Liver (tissue), 9 donors: ENCODE results near the gene TULP3. TPM values are rescaled to one million over a fixed set of nuclear protein-coding genes. Genes with fewer than 3 reads are reported as not detected.

Experiments
- DNase-seq: peaks from one replicate; pipeline ENCODE4 v3.0.0-alpha.2; 2017; ENCODE audit warnings: low spot score
- H3K27ac ChIP-seq, 2 donors: one replicate each; pipeline ENCODE4 v1.7.0; 2013; ENCODE audit warnings: inconsistent platforms in 2 of 2, low read length in 2 of 2, control low read depth in 1 of 2, low read depth in 1 of 2, mild to moderate bottlenecking in 1 of 2
- H3K27me3 ChIP-seq, 4 donors: one replicate each; pipeline versions ENCODE4 v1.6.1 to v1.7.0; 2013; ENCODE audit warnings: low read length in 3 of 4, inconsistent platforms in 1 of 4, mild to moderate bottlenecking in 1 of 4, moderate library complexity in 1 of 4; ENCODE audit not compliant: control insufficient read depth in 4 of 4, insufficient read depth in 4 of 4
- H3K36me3 ChIP-seq, 4 donors: one replicate each; pipeline versions ENCODE4 v1.6.1 to v1.7.0; 2013; ENCODE audit warnings: low read length in 3 of 4, mild to moderate bottlenecking in 3 of 4, low read depth in 1 of 4, moderate library complexity in 1 of 4; ENCODE audit not compliant: control insufficient read depth in 4 of 4, insufficient read depth in 3 of 4
- H3K4me1 ChIP-seq, 4 donors: one replicate each; pipeline versions ENCODE4 v1.6.1 to v1.7.0; 2013; ENCODE audit warnings: low read length in 3 of 4, mild to moderate bottlenecking in 3 of 4, moderate library complexity in 1 of 4; ENCODE audit not compliant: control insufficient read depth in 4 of 4, insufficient read depth in 4 of 4
- H3K4me3 ChIP-seq, 3 donors: one replicate each; pipeline versions ENCODE4 v1.6.1 to v1.7.0; 2013; ENCODE audit warnings: low read length in 3 of 3, control low read depth in 1 of 3, low read depth in 1 of 3, mild to moderate bottlenecking in 1 of 3
- H3K9ac ChIP-seq, 2 donors: one replicate each; pipeline ENCODE4 v1.7.0; 2013; ENCODE audit warnings: low read length in 2 of 2, mild to moderate bottlenecking in 2 of 2, moderate library complexity in 2 of 2, control low read depth in 1 of 2, low read depth in 1 of 2
- H3K9me3 ChIP-seq, 4 donors: one replicate each; pipeline versions ENCODE4 v1.6.1 to v1.7.0; 2013; ENCODE audit warnings: low read length in 3 of 4; ENCODE audit not compliant: control insufficient read depth in 4 of 4
- EGR1 ChIP-seq, 2 donors: IDR thresholded peaks; 2 replicates each; pipeline ENCODE4 v1.6.1; 2016 to 2018; ENCODE audit warnings: antibody characterized with exemption in 2 of 2, low read depth in 2 of 2
- FOXA1 ChIP-seq: IDR thresholded peaks from 2 replicates; pipeline ENCODE4 v1.6.1; 2016; ENCODE audit warnings: antibody characterized with exemption
- FOXA2 ChIP-seq: IDR thresholded peaks from 2 replicates; pipeline ENCODE4 v1.6.1; 2016; ENCODE audit warnings: antibody characterized with exemption
- GABPA ChIP-seq, 2 donors: IDR thresholded peaks in 1 of 2; conservative IDR thresholded peaks in 1 of 2; 2 replicates each; pipeline ENCODE4 v1.6.1; 2016; ENCODE audit warnings: antibody characterized with exemption in 2 of 2, mild to moderate bottlenecking in 1 of 2, moderate library complexity in 1 of 2
- HNF4A ChIP-seq, 2 donors: conservative IDR thresholded peaks; 2 replicates each; pipeline ENCODE4 v1.6.1; 2016; ENCODE audit warnings: antibody characterized with exemption in 2 of 2, mild to moderate bottlenecking in 2 of 2
- HNF4G ChIP-seq: IDR thresholded peaks from 2 replicates; pipeline ENCODE4 v1.6.1; 2016; ENCODE audit warnings: antibody characterized with exemption
- JUND ChIP-seq, 2 donors: IDR thresholded peaks; 2 replicates each; pipeline ENCODE4 v1.6.1; 2016; ENCODE audit warnings: antibody characterized with exemption in 2 of 2
- NR2F2 ChIP-seq: IDR thresholded peaks from 2 replicates; pipeline ENCODE4 v1.6.1; 2016; ENCODE audit warnings: antibody characterized with exemption
- RAD21 ChIP-seq, 2 donors: IDR thresholded peaks; 2 replicates each; pipeline ENCODE4 v1.6.1; 2016; ENCODE audit warnings: antibody characterized with exemption in 2 of 2, mild to moderate bottlenecking in 2 of 2
- RXRA ChIP-seq, 2 donors: IDR thresholded peaks; 2 replicates each; pipeline ENCODE4 v1.6.1; 2017 to 2018; ENCODE audit warnings: antibody characterized with exemption in 2 of 2, mild to moderate bottlenecking in 1 of 2
- SP1 ChIP-seq: IDR thresholded peaks from 2 replicates; pipeline ENCODE4 v1.6.1; 2018; ENCODE audit warnings: antibody characterized with exemption, mild to moderate bottlenecking
- YY1 ChIP-seq: IDR thresholded peaks from 2 replicates; pipeline ENCODE4 v1.6.1; 2016; ENCODE audit warnings: antibody characterized with exemption, mild to moderate bottlenecking
- WGBS: extraction: QIAGEN DNeasy Blood & Tissue Kit; methylation state at CpG from one replicate; pipeline ENCODE4 v1.1.7; 2013; 5-methylcytosine and 5-hydroxymethylcytosine counted together
- polyA plus RNA-seq, 2 donors: library from polyadenylated mRNA; stranded (reverse) in 1 of 2; unstranded in 1 of 2; fragments of 200-250 nt in 1 of 2; fragments of >200 nt in 1 of 2; fragmentation: Nextera tagmentation in 1 of 2; extraction: Ambion mirVana in 1 of 2; gene quantifications; one replicate each; pipeline versions ENCODE4 v1.2.1 to v1.2.3, GENCODE V29; 2013 to 2015
- total RNA-seq, 2 donors: library from RNA; depleted of rRNA; stranded (reverse); fragments of >200 nt; gene quantifications; one replicate each; pipeline ENCODE4 v1.2.3, GENCODE V29; 2014
- TF ChIP-seq, protein P1 (sequence below): IDR thresholded peaks from 2 replicates; pipeline ENCODE4 v1.6.1; 2016; ENCODE audit warnings: antibody characterized with exemption
- TF ChIP-seq, protein P2 (sequence below): IDR thresholded peaks from 2 replicates; pipeline ENCODE4 v1.6.1; 2016; ENCODE audit warnings: antibody characterized with exemption
- TF ChIP-seq, protein P3 (sequence below): IDR thresholded peaks from 2 replicates; pipeline ENCODE4 v1.6.1; 2016; ENCODE audit warnings: antibody characterized with exemption, mild to moderate bottlenecking
- TF ChIP-seq, protein P4 (sequence below): IDR thresholded peaks from 2 replicates; pipeline ENCODE4 v1.6.1; 2016; ENCODE audit warnings: antibody characterized with exemption
- TF ChIP-seq, protein P5 (sequence below): fragments of 150-350 bp; IDR thresholded peaks from 2 replicates; pipeline ENCODE4 v1.5.1; 2017; ENCODE audit warnings: improper control_type of control experiment, low read depth, low read length; ENCODE audit not compliant: missing input control
- donor health status: healthy.
- donor health status: healthy.
- donor health status: healthy.
- donor health status: healthy.
- donor health status: healthy.

Gene TULP3
- total and polyA plus RNA-seq, 4 donors: 3.2 to 4.8 (median 3.7) TPM

DNA sequence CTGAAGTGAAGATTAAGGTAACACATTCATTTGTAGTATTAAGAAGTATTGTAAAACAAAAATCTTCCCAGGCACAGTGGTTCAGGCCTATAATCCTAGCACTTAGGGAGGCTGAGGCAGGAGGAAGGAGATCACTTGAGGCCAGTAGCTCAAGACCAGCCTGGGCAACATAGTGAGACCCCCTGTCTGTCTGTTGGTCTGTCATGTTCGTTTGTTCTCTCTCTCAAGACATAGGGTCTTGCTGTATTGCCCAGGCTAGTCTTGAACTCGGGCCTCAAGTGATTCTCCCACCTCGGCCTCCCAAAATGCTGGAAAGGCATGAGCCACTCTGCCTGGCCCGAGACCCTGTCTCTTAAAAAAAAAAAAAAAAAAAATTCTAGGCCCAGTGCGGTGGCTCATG, 6.7 kb downstream of the TULP3 start:
- Histone ChIP-seq H3K4me3 (no peak overlapping the region), H3K36me3 (no peaks in the 10 kb centered on the region), H3K27ac (no peak overlapping the region), H3K27me3 (no peaks in the 10 kb centered on the region), H3K9me3 (no peaks in the 10 kb centered on the region), H3K9ac (no peak overlapping the region), H3K4me1 (peaks cover 0 to 5% (median 0%) of the 10 kb centered on the region in 4 donors)
- no peak for TF ChIP-seq FOXA2
- no peak for TF ChIP-seq SP1
- TF ChIP-seq, protein P1, sequence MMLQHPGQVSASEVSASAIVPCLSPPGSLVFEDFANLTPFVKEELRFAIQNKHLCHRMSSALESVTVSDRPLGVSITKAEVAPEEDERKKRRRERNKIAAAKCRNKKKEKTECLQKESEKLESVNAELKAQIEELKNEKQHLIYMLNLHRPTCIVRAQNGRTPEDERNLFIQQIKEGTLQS: no peak
- TF ChIP-seq RXRA (IDR thresholded peaks at IDR 0.05): no peak
- TF ChIP-seq EGR1 (IDR thresholded peaks at IDR 0.05; ENCODE audit: low read depth in 2 of 2): no peak
- TF ChIP-seq HNF4G: no peak
- no peak for TF ChIP-seq HNF4A (conservative IDR thresholded peaks at IDR 0.05)
- no peak for TF ChIP-seq GABPA (IDR thresholded peaks at IDR 0.05 in 1 of 2, conservative IDR thresholded peaks at IDR 0.05 in 1 of 2)
- no peak for TF ChIP-seq JUND (IDR thresholded peaks at IDR 0.05)
- TF ChIP-seq, protein P2, sequence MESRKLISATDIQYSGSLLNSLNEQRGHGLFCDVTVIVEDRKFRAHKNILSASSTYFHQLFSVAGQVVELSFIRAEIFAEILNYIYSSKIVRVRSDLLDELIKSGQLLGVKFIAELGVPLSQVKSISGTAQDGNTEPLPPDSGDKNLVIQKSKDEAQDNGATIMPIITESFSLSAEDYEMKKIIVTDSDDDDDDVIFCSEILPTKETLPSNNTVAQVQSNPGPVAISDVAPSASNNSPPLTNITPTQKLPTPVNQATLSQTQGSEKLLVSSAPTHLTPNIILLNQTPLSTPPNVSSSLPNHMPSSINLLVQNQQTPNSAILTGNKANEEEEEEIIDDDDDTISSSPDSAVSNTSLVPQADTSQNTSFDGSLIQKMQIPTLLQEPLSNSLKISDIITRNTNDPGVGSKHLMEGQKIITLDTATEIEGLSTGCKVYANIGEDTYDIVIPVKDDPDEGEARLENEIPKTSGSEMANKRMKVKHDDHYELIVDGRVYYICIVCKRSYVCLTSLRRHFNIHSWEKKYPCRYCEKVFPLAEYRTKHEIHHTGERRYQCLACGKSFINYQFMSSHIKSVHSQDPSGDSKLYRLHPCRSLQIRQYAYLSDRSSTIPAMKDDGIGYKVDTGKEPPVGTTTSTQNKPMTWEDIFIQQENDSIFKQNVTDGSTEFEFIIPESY: no peak
- no peak for TF ChIP-seq RAD21 (IDR thresholded peaks at IDR 0.05)
- no peak for TF ChIP-seq YY1
- no peak for TF ChIP-seq NR2F2
- DNase-seq: no peak
- WGBS: over 99% methylated on average over 5 of the region's 5 CpGs

DNA sequence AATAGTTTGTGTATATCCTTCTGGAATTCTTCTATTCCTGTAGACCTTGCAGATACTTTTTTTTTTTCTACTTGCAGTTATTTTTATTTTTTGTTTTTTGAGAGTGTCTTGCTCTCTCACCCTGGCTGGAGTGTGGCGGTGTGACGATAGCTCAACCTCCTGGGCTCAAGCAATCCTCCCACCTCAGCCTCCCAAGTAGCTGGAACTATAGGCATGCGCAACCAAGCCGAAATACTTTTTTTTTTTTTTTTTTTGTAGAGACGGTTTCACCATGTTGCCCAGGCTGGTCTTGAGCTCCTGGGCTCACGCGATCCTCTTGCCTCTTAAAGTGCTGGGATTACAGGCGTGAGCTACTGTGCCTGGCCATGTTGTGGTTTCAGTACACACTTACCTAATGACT, 10.0 kb downstream of the TULP3 start:
- peaks cover 0 to 2% (median 0%) of the 10 kb centered on the region in 4 donors for H3K4me1 ChIP-seq
- no peaks in the 10 kb centered on the region for H3K27me3 ChIP-seq
- H3K9me3 ChIP-seq: no peaks in the 10 kb centered on the region
- 96% methylated on average over 8 of the region's 8 CpGs for WGBS
- TF ChIP-seq HNF4A (conservative IDR thresholded peaks at IDR 0.05) (no peak), SP1 (no peak), EGR1 (IDR thresholded peaks at IDR 0.05; ENCODE audit: low read depth in 2 of 2) (no peak), FOXA1 (no peak), HNF4G (no peak), RXRA (IDR thresholded peaks at IDR 0.05) (no peak), JUND (IDR thresholded peaks at IDR 0.05) (no peak), GABPA (IDR thresholded peaks at IDR 0.05 in 1 of 2, conservative IDR thresholded peaks at IDR 0.05 in 1 of 2) (no peak)
- TF ChIP-seq, protein P2: no peak
- TF ChIP-seq, protein P3, sequence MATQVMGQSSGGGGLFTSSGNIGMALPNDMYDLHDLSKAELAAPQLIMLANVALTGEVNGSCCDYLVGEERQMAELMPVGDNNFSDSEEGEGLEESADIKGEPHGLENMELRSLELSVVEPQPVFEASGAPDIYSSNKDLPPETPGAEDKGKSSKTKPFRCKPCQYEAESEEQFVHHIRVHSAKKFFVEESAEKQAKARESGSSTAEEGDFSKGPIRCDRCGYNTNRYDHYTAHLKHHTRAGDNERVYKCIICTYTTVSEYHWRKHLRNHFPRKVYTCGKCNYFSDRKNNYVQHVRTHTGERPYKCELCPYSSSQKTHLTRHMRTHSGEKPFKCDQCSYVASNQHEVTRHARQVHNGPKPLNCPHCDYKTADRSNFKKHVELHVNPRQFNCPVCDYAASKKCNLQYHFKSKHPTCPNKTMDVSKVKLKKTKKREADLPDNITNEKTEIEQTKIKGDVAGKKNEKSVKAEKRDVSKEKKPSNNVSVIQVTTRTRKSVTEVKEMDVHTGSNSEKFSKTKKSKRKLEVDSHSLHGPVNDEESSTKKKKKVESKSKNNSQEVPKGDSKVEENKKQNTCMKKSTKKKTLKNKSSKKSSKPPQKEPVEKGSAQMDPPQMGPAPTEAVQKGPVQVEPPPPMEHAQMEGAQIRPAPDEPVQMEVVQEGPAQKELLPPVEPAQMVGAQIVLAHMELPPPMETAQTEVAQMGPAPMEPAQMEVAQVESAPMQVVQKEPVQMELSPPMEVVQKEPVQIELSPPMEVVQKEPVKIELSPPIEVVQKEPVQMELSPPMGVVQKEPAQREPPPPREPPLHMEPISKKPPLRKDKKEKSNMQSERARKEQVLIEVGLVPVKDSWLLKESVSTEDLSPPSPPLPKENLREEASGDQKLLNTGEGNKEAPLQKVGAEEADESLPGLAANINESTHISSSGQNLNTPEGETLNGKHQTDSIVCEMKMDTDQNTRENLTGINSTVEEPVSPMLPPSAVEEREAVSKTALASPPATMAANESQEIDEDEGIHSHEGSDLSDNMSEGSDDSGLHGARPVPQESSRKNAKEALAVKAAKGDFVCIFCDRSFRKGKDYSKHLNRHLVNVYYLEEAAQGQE: no peak
- TF ChIP-seq, protein P4, sequence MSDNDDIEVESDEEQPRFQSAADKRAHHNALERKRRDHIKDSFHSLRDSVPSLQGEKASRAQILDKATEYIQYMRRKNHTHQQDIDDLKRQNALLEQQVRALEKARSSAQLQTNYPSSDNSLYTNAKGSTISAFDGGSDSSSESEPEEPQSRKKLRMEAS: no peak
- TF ChIP-seq, protein P5, sequence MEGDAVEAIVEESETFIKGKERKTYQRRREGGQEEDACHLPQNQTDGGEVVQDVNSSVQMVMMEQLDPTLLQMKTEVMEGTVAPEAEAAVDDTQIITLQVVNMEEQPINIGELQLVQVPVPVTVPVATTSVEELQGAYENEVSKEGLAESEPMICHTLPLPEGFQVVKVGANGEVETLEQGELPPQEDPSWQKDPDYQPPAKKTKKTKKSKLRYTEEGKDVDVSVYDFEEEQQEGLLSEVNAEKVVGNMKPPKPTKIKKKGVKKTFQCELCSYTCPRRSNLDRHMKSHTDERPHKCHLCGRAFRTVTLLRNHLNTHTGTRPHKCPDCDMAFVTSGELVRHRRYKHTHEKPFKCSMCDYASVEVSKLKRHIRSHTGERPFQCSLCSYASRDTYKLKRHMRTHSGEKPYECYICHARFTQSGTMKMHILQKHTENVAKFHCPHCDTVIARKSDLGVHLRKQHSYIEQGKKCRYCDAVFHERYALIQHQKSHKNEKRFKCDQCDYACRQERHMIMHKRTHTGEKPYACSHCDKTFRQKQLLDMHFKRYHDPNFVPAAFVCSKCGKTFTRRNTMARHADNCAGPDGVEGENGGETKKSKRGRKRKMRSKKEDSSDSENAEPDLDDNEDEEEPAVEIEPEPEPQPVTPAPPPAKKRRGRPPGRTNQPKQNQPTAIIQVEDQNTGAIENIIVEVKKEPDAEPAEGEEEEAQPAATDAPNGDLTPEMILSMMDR: no peak
- no peaks in the 10 kb centered on the region for H3K36me3 ChIP-seq
- no peak overlapping the region for H3K27ac ChIP-seq
- no peak overlapping the region for H3K9ac ChIP-seq
- H3K4me3 ChIP-seq: no peak overlapping the region
- no peak for DNase-seq
